ENCODE data around the gene HHAT.

The HHAT gene

DNA sequence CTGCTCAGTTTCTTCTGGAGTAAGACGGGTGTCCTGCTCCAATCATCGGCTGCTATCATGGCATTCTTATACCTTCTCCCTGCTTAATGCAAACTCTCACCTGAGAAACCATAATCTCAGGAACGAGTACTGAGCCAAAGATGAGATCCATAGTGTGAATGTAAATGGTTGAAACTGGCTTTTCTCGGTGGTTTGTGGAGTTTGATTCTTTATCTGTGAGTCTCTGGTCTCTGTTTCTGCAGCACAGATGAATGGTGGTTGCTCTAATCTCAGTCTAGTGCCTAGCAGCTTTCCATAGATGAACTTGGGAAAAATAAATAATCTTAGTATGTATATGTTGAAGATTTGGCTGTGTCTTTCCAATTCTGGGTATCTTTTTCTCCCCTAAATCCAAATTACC, 274.4 kb downstream of the HHAT start:
- TF ChIP-seq, protein P1, sequence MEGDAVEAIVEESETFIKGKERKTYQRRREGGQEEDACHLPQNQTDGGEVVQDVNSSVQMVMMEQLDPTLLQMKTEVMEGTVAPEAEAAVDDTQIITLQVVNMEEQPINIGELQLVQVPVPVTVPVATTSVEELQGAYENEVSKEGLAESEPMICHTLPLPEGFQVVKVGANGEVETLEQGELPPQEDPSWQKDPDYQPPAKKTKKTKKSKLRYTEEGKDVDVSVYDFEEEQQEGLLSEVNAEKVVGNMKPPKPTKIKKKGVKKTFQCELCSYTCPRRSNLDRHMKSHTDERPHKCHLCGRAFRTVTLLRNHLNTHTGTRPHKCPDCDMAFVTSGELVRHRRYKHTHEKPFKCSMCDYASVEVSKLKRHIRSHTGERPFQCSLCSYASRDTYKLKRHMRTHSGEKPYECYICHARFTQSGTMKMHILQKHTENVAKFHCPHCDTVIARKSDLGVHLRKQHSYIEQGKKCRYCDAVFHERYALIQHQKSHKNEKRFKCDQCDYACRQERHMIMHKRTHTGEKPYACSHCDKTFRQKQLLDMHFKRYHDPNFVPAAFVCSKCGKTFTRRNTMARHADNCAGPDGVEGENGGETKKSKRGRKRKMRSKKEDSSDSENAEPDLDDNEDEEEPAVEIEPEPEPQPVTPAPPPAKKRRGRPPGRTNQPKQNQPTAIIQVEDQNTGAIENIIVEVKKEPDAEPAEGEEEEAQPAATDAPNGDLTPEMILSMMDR (IDR thresholded peaks at IDR 0.05; ENCODE audit: low read length), result no peak
- no peak for TF ChIP-seq EZH2 (IDR thresholded peaks at IDR 0.05; ENCODE audit: borderline replicate concordance, low read length)
- H3K27me3 ChIP-seq (ENCODE audit: insufficient read depth, low read length), result no peaks in the 10 kb centered on the region
- H2AFZ ChIP-seq (ENCODE audit: low read length), result no peak overlapping the region
- H3F3A ChIP-seq (ENCODE audit: insufficient read depth, low read length), result no peaks in the 10 kb centered on the region
- H3K9me3 ChIP-seq (ENCODE audit: low read length), result no peaks in the 10 kb centered on the region
- H3K79me2 ChIP-seq (ENCODE audit: insufficient read depth, low read length), result no peaks in the 10 kb centered on the region
- no peak overlapping the region for H3K4me3 ChIP-seq (ENCODE audit: low read depth, low read length, poor library complexity, severe bottlenecking)
- no peaks in the 10 kb centered on the region for H3K36me3 ChIP-seq (ENCODE audit: insufficient read depth, low read length)
- H3K4me1 ChIP-seq (ENCODE audit: insufficient read depth, low read length, severe bottlenecking), result no peaks in the 10 kb centered on the region
- H3K4me2 ChIP-seq (ENCODE audit: low read length), result no peak overlapping the region
- H3K9me2 ChIP-seq (ENCODE audit: low read depth, low read length), result no peaks in the 10 kb centered on the region
- no peak overlapping the region for H3K9ac ChIP-seq (ENCODE audit: low read length)
- no peak overlapping the region for H3K27ac ChIP-seq (ENCODE audit: low read depth, low read length, poor library complexity, severe bottlenecking)
- H4K20me1 ChIP-seq (ENCODE audit: insufficient read depth, low read length), result no peaks in the 10 kb centered on the region

DNA sequence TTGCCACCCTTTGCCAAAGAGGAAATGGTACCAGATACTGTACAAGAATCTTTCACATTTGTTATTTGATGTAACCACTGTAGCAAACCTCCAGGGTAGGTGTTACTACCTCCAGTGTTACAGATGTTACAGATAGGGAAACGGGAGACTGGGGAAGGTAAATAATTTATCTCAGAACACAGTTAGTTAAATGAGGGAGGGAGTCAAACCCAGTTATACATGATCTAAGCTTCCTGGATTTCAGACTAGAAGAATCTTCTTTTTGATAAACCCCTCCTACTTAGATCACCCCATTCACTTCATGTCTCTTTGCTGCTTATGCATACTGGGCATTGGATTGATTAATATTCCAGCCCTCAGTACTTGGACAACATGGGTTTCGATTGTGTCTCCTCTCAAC, 276.4 kb downstream of the HHAT start:
- no peaks in the 10 kb centered on the region for H3K79me2 ChIP-seq (ENCODE audit: insufficient read depth, low read length)
- no peaks in the 10 kb centered on the region for H3K27me3 ChIP-seq (ENCODE audit: insufficient read depth, low read length)
- no peaks in the 10 kb centered on the region for H3K9me2 ChIP-seq (ENCODE audit: low read depth, low read length)
- H3K4me1 ChIP-seq (ENCODE audit: insufficient read depth, low read length, severe bottlenecking), result no peaks in the 10 kb centered on the region
- TF ChIP-seq EZH2 (IDR thresholded peaks at IDR 0.05; ENCODE audit: borderline replicate concordance, low read length), result no peak
- TF ChIP-seq, protein P1 (IDR thresholded peaks at IDR 0.05; ENCODE audit: low read length), result no peak
- H3K9ac ChIP-seq (ENCODE audit: low read length), result no peak overlapping the region
- H3F3A ChIP-seq (ENCODE audit: insufficient read depth, low read length), result no peaks in the 10 kb centered on the region
- H3K27ac ChIP-seq (ENCODE audit: low read depth, low read length, poor library complexity, severe bottlenecking), result no peak overlapping the region
- H2AFZ ChIP-seq (ENCODE audit: low read length), result no peak overlapping the region
- H4K20me1 ChIP-seq (ENCODE audit: insufficient read depth, low read length), result no peaks in the 10 kb centered on the region
- H3K9me3 ChIP-seq (ENCODE audit: low read length), result no peaks in the 10 kb centered on the region
- H3K4me3 ChIP-seq (ENCODE audit: low read depth, low read length, poor library complexity, severe bottlenecking), result no peak overlapping the region
- H3K4me2 ChIP-seq (ENCODE audit: low read length), result no peak overlapping the region
- no peaks in the 10 kb centered on the region for H3K36me3 ChIP-seq (ENCODE audit: insufficient read depth, low read length)

DNA sequence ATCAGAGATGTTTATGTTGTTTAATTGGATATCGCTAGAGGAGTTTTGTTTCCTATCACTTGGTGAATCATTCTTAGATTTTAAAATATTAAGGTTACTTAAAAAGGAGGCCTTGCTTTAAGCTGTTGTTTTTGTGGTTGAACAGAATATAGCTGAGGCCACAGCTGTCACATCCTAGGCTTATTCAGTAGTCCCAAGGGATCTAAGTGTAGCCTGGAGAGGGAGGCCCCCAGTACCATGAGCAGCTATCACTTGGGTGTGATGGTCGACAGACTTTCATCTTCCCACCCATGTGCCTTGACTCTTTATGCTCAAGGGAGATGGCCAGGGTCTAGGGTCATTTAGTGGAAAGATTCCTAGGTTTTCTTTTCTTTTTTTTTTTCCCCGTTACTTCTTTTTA, 278.7 kb downstream of the HHAT start:
- no peak overlapping the region for H3K4me2 ChIP-seq (ENCODE audit: low read length)
- no peaks in the 10 kb centered on the region for H3K27me3 ChIP-seq (ENCODE audit: insufficient read depth, low read length)
- H3K9ac ChIP-seq (ENCODE audit: low read length), result no peak overlapping the region
- no peaks in the 10 kb centered on the region for H3K9me3 ChIP-seq (ENCODE audit: low read length)
- no peaks in the 10 kb centered on the region for H3K79me2 ChIP-seq (ENCODE audit: insufficient read depth, low read length)
- no peak overlapping the region for H3K4me3 ChIP-seq (ENCODE audit: low read depth, low read length, poor library complexity, severe bottlenecking)
- H3K4me1 ChIP-seq (ENCODE audit: insufficient read depth, low read length, severe bottlenecking), result no peaks in the 10 kb centered on the region
- TF ChIP-seq, protein P1 (IDR thresholded peaks at IDR 0.05; ENCODE audit: low read length), result no peak
- no peak for TF ChIP-seq EZH2 (IDR thresholded peaks at IDR 0.05; ENCODE audit: borderline replicate concordance, low read length)
- no peaks in the 10 kb centered on the region for H3F3A ChIP-seq (ENCODE audit: insufficient read depth, low read length)
- H3K36me3 ChIP-seq (ENCODE audit: insufficient read depth, low read length), result no peaks in the 10 kb centered on the region
- no peaks in the 10 kb centered on the region for H4K20me1 ChIP-seq (ENCODE audit: insufficient read depth, low read length)
- no peak overlapping the region for H2AFZ ChIP-seq (ENCODE audit: low read length)
- no peak overlapping the region for H3K27ac ChIP-seq (ENCODE audit: low read depth, low read length, poor library complexity, severe bottlenecking)
- H3K9me2 ChIP-seq (ENCODE audit: low read depth, low read length), result no peaks in the 10 kb centered on the region

Measured in OCI-LY1 (cell line).